Kidney (tissue), 14 donors: Measurements from ENCODE around the gene CLEC10A. TPM values are rescaled to one million over a fixed set of nuclear protein-coding genes. Genes with fewer than 3 reads are reported as not detected.

ENCODE experiments used
- DNase-seq, 5 donors: peaks; one replicate each; pipeline ENCODE4 v3.0.0-alpha.2; 2013 to 2020
- FAIRE-seq: peaks from 2 replicates; lab custom pipeline; 2012; peaks lifted over from hg19 to GRCh38; lab: Jason Lieb, UNC
- H3K27ac ChIP-seq, 2 donors: one replicate each; pipeline ENCODE4 v1.7.0; 2013; ENCODE audit warnings: low read depth in 2 of 2, low read length in 2 of 2, inconsistent platforms in 1 of 2
- H3K27me3 ChIP-seq: one replicate; pipeline ENCODE4 v1.7.1; 2013; ENCODE audit warnings: low read length, inconsistent platforms; ENCODE audit not compliant: control insufficient read depth, insufficient read depth
- H3K36me3 ChIP-seq, 3 donors: one replicate each; pipeline versions ENCODE4 v1.7.0 to v1.7.1; 2013; ENCODE audit warnings: low read length in 3 of 3, control low read depth in 1 of 3, inconsistent platforms in 1 of 3; ENCODE audit not compliant: insufficient read depth in 3 of 3, control insufficient read depth in 2 of 3
- H3K4me1 ChIP-seq, 3 donors: one replicate each; pipeline versions ENCODE4 v1.7.0 to v1.7.1; 2013; ENCODE audit warnings: low read length in 3 of 3, inconsistent platforms in 1 of 3, low read depth in 1 of 3; ENCODE audit not compliant: control insufficient read depth in 2 of 3, insufficient read depth in 2 of 3
- H3K4me3 ChIP-seq, 3 donors: one replicate each; pipeline versions ENCODE4 v1.7.0 to v1.8.1; 2013; ENCODE audit warnings: low read length in 3 of 3, control low read depth in 1 of 3, inconsistent platforms in 1 of 3
- H3K9ac ChIP-seq, 3 donors: one replicate each; pipeline versions ENCODE4 v1.7.0 to v1.7.1; 2013; ENCODE audit warnings: low read length in 3 of 3, control low read depth in 1 of 3, inconsistent platforms in 1 of 3
- H3K9me3 ChIP-seq, 3 donors: one replicate each; pipeline versions ENCODE4 v1.7.0 to v1.7.1; 2013; ENCODE audit warnings: low read length in 3 of 3, control low read depth in 1 of 3, inconsistent platforms in 1 of 3; ENCODE audit not compliant: control insufficient read depth in 2 of 3, insufficient read depth in 1 of 3
- intact Hi-C: fragments of 100-400 bp; cut with DNase I; formaldehyde crosslinking; loops from one replicate; pipeline ENCODE4 v1.11.1; 2022
- polyA plus RNA-seq: library from polyadenylated mRNA; stranded (reverse); fragments of 350-450 nt; fragmentation: Illumina TruSeq; extraction: RNeasy Lipid Tissue Mini Kit (QIAGEN cat#74804); gene quantifications from one replicate; pipeline ENCODE4 v1.2.3, GENCODE V29; 2014; ENCODE audit warnings: low read depth, low replicate concordance; ENCODE audit not compliant: insufficient read depth
- total RNA-seq: library from RNA; stranded (reverse); fragmentation: NEBNext Ultra II Directional; extraction: Animal tissue kit (Norgen Biotek cat#: 25700); gene quantifications from one replicate; pipeline ENCODE4 v1.2.1, GENCODE V29; 2021
- TF ChIP-seq, protein P1 (sequence below): IDR thresholded peaks from 3 replicates; pipeline ENCODE4 v1.5.1; 2012; ENCODE audit warnings: mild to moderate bottlenecking, moderate library complexity, borderline replicate concordance; ENCODE audit not compliant: insufficient read depth; ENCODE audit errors: extremely low read depth
- donor health status: control.
- donor health status: control.
- donor health status: control.
- donor health status: control.
- donor health status: control.
- donor health status: DM: yes; HTN: yes; CAD: no.
- donor health status: Normal renal cell carcinoma (clear cell type).

CLEC10A gene
- total and polyA plus RNA-seq, 2 donors from 2014 or later, result 1.5 to 16.1 TPM

DNA sequence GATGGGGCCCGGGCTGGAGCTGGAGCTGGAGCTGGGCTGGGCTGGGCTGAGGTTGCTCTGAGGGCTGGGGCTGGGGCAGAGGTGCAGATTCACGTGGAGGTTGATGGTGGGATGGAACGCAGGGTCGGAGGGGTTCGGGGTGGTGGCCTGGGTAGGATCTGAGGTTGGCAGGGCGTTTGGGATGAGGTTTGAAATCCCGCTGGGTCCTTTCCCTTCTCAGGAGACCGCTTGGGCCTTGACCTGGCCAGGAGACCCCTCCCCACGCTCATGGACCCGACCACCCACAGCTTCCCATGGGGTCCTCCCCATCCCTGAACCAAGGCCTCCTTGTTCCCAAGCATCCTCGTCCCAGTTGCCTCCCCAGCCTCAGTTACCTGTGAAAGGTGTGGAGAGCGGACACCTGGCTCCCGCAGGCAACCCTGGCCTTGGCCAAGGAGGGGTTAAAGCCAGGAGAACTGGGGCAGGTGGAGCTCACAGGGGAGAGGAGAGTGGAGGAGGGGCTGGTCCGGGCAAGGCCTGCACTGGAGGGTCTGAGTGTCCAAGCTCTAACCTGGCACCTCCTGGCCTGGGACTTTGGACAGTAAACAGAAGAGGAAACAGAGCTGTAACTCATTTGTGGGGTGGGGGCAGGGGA lies 34.3 kb upstream of the CLEC10A start, which contains the start of gene ASGR2:
TSS of gene ASGR2 (minus strand) at position 582 of the 634 bp plus-strand sequence. CDS start 582 bp downstream, outside the sequence.
- no peak within 1 kb of the TSS for H3K4me3 ChIP-seq
- no peak within 1 kb of the TSS for H3K27ac ChIP-seq
- intact Hi-C loops, result no loop called here
- peak in 1 of 5 donors; percentile 63 for DNase-seq
- no peak for FAIRE-seq
- TF ChIP-seq, protein P1, sequence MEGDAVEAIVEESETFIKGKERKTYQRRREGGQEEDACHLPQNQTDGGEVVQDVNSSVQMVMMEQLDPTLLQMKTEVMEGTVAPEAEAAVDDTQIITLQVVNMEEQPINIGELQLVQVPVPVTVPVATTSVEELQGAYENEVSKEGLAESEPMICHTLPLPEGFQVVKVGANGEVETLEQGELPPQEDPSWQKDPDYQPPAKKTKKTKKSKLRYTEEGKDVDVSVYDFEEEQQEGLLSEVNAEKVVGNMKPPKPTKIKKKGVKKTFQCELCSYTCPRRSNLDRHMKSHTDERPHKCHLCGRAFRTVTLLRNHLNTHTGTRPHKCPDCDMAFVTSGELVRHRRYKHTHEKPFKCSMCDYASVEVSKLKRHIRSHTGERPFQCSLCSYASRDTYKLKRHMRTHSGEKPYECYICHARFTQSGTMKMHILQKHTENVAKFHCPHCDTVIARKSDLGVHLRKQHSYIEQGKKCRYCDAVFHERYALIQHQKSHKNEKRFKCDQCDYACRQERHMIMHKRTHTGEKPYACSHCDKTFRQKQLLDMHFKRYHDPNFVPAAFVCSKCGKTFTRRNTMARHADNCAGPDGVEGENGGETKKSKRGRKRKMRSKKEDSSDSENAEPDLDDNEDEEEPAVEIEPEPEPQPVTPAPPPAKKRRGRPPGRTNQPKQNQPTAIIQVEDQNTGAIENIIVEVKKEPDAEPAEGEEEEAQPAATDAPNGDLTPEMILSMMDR, result no peak
- peaks cover 0 to 7% (median 0%) of the 10 kb centered on the region in 3 donors for H3K4me1 ChIP-seq
- no peaks in the 10 kb centered on the region for H3K36me3 ChIP-seq
- H3K9ac ChIP-seq, result no peak within 1 kb of the TSS
- peaks cover 0 to 4% (median 0%) of the 10 kb centered on the region in 3 donors for H3K9me3 ChIP-seq
- no peaks in the 10 kb centered on the region for H3K27me3 ChIP-seq

DNA sequence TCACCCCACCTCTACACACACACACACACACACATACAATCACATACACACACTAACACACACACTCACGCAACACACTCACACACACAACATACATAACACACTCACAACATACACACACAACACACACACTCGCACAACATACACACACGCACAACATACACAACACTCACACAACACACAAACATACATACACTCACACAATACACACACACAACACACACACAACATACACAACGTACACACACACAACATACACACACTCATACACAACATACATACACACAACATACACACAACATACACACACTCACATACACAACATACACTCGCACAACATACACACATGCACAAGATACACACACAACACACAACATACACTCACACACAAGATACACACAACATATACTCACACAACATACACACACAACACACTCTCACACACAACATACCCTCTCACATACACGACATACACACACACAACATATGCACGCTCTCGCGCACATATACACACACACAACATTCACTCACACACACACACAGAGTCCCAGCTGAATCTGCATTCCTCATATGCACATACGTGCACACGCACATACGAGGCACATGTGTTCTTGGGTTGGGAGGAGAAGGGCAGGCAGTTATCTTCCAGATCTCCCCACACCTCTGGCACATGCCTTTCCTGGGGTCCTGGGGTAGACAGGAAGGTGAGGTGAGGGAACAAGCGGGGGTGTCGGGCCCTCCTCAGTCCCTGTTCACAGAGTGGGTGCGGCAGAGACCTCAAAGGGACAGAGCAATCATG lies 33.4 kb upstream of the CLEC10A start:
- H3K4me1 ChIP-seq, result peaks cover 0 to 7% (median 0%) of the 10 kb centered on the region in 3 donors
- H3K4me3 ChIP-seq, result no peak overlapping the region
- no peak for FAIRE-seq
- no peak overlapping the region for H3K9ac ChIP-seq
- intact Hi-C loops, result no loop called here
- H3K27ac ChIP-seq, result no peak overlapping the region
- H3K36me3 ChIP-seq, result no peaks in the 10 kb centered on the region
- H3K9me3 ChIP-seq, result peaks cover 0 to 4% (median 0%) of the 10 kb centered on the region in 3 donors
- TF ChIP-seq, protein P1, result no peak
- no peak for DNase-seq
- H3K27me3 ChIP-seq, result no peaks in the 10 kb centered on the region

DNA sequence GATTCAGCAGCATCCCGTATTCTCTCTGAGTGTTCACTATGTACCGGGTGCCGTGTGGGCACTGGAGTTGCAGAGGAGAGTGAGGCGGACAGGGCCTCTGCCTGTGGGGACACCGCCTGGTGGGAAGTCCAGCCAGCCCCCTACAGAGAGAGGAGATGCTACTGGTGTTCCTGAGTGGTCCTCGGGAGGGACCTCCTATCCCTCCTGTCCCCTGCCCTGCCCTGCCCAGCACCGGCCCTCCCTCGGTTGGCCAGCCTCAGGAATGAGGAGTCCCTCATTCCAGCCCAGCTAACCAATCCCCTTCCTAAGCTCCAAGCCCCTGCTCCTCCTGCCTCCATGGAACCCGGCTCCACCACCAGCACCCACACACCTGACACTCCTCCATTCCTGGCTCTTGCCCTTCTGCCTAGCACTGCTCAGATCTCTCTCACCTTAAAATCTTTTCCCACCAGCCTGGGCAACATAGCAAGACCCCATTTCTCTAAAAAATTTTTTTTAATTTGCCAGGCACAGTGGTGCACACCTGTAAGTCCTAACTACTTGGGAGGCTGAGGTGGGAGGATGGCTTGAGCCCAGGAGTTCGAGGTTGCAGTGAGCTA lies 32.6 kb upstream of the CLEC10A start:
- no peaks in the 10 kb centered on the region for H3K27me3 ChIP-seq
- TF ChIP-seq, protein P1, result no peak
- no peak for DNase-seq
- H3K4me3 ChIP-seq, result no peak overlapping the region
- intact Hi-C loops, result no loop called here
- no peaks in the 10 kb centered on the region for H3K36me3 ChIP-seq
- H3K27ac ChIP-seq, result no peak overlapping the region
- no peak for FAIRE-seq
- H3K9ac ChIP-seq, result no peak overlapping the region
- peaks cover 0 to 7% (median 0%) of the 10 kb centered on the region in 3 donors for H3K4me1 ChIP-seq
- peaks cover 0 to 4% (median 0%) of the 10 kb centered on the region in 3 donors for H3K9me3 ChIP-seq
